Thoracic aorta (tissue), 2 donors: ENCODE results near the gene G6PC3. TPM values are rescaled to one million over a fixed set of nuclear protein-coding genes. Genes with fewer than 3 reads are reported as not detected.

Experiments
- ATAC-seq: fragments of 150-250 bp; one replicate; pipeline ENCODE4 v1.8.0; 2017; ENCODE audit warnings: low read depth; ENCODE audit not compliant: insufficient number of reproducible peaks, low FRiP score
- DNase-seq: peaks from one replicate; pipeline ENCODE4 v3.0.0-alpha.2; 2020; ENCODE audit warnings: low spot score
- H3K27ac ChIP-seq, 2 donors: fragments of 200-600 bp; sonication (generic); 1 replicate in 1 of 2; 2 replicates in 1 of 2; pipeline ENCODE4 v1.5.1; 2016; ENCODE audit warnings: mild to moderate bottlenecking in 2 of 2, moderate library complexity in 2 of 2
- H3K27me3 ChIP-seq: fragments of 200-600 bp; sonication (generic); replicated peaks from 2 replicates; pipeline ENCODE4 v1.6.0; 2016; ENCODE audit warnings: mild to moderate bottlenecking; ENCODE audit not compliant: insufficient read depth
- H3K36me3 ChIP-seq: fragments of 200-600 bp; sonication (generic); one replicate; pipeline ENCODE4 v1.5.1; 2016
- H3K4me1 ChIP-seq, 2 donors: fragments of 200-600 bp; sonication (generic); 1 replicate in 1 of 2; 2 replicates in 1 of 2; pipeline versions ENCODE4 v1.5.1 to v1.6.0; 2016; ENCODE audit warnings: low read depth in 2 of 2, mild to moderate bottlenecking in 1 of 2; ENCODE audit not compliant: control insufficient read depth in 1 of 2
- H3K4me3 ChIP-seq: fragments of 200-600 bp; sonication (generic); 2 replicates; pipeline ENCODE4 v1.5.1; 2016; ENCODE audit warnings: mild to moderate bottlenecking
- H3K9me3 ChIP-seq: fragments of 200-600 bp; sonication (generic); 2 replicates; pipeline ENCODE4 v1.5.1; 2016
- CTCF ChIP-seq: fragments of 200-600 bp; sonication (generic); IDR thresholded peaks from one replicate; pipeline ENCODE4 v1.5.1; 2019; ENCODE audit warnings: antibody characterized with exemption
- total RNA-seq, 2 donors: library from RNA; depleted of rRNA; stranded (reverse); fragments of >200 nt; gene quantifications; one replicate each; pipeline versions ENCODE4 v1.1.0 to v1.2.3, GENCODE V29; 2016

Gene G6PC3
- total RNA-seq, 2 donors from 2014 or later, result 26.4 to 54.6 TPM

GRCh38 chr17:44110823-44111633 is 40.5 kb downstream of the G6PC3 start:
- Histone ChIP-seq H3K9me3 (no peaks in the 10 kb centered on the region), H3K27me3 (no peaks in the 10 kb centered on the region), H3K27ac (peak overlapping the region; percentile 81 to 97), H3K4me1 (peaks cover 67 to 98% of the 10 kb centered on the region in 2 donors), H3K4me3 (peak overlapping the region; percentile 80), H3K36me3 (peaks cover 19% of the 10 kb centered on the region)
- ATAC-seq, result peak; percentile 40
- DNase-seq, result peak; percentile 97
- no peak for TF ChIP-seq CTCF

- DNase-seq (no peak), ATAC-seq (no peak)
- Histone ChIP-seq H3K27me3 (no peaks in the 10 kb centered on the region), H3K27ac (peak overlapping the region; percentile 55 to 97), H3K9me3 (no peaks in the 10 kb centered on the region), H3K4me3 (peak overlapping the region; percentile 80), H3K36me3 (peaks cover 24% of the 10 kb centered on the region), H3K4me1 (peaks cover 65 to 92% of the 10 kb centered on the region in 2 donors)
- TF ChIP-seq CTCF, result no peak
Measured at GRCh38 chr17:44111777-44112176, 41.2 kb downstream of the G6PC3 start.

GRCh38 chr17:44112284-44113280 is 42.0 kb downstream of the G6PC3 start:
- TF ChIP-seq CTCF, result no peak
- no peaks in the 10 kb centered on the region for H3K9me3 ChIP-seq
- peaks cover 57 to 85% of the 10 kb centered on the region in 2 donors for H3K4me1 ChIP-seq
- H3K4me3 ChIP-seq, result no peak overlapping the region
- peak overlapping the region; percentile 55 to 97 for H3K27ac ChIP-seq
- no peak for DNase-seq
- H3K36me3 ChIP-seq, result peaks cover 28% of the 10 kb centered on the region
- no peak for ATAC-seq
- no peaks in the 10 kb centered on the region for H3K27me3 ChIP-seq

GRCh38 chr17:44113382-44113781 is 42.8 kb downstream of the G6PC3 start:
- Histone ChIP-seq H3K27me3 (no peaks in the 10 kb centered on the region), H3K36me3 (peaks cover 28% of the 10 kb centered on the region), H3K4me3 (no peak overlapping the region), H3K4me1 (peaks cover 51 to 85% of the 10 kb centered on the region in 2 donors), H3K27ac (peak overlapping the region; percentile 55 to 97), H3K9me3 (no peaks in the 10 kb centered on the region)
- DNase-seq (no peak), ATAC-seq (no peak)
- TF ChIP-seq CTCF, result no peak
